Thymus (tissue), 11 donors: ENCODE results near the gene DCAF4. TPM values are rescaled to one million over a fixed set of nuclear protein-coding genes. Genes with fewer than 3 reads are reported as not detected.
"Not testable (repeated sequence)": the region's sequence is repeated elsewhere in the genome, so short reads cannot be mapped to it uniquely, and the experiment has no call there.

Experiments
- DNase-seq, 9 donors: peaks; one replicate each; pipeline ENCODE4 v3.0.0-alpha.2; 2013; ENCODE audit warnings: low spot score in 9 of 9, low read depth in 6 of 9, missing footprints in 1 of 9
- H3K27ac ChIP-seq, 2 donors: one replicate each; pipeline ENCODE4 v1.5.1; 2013; ENCODE audit warnings: control low read depth in 1 of 2, low read depth in 1 of 2, low read length in 1 of 2, mild to moderate bottlenecking in 1 of 2, moderate library complexity in 1 of 2
- H3K27me3 ChIP-seq, 2 donors: one replicate each; pipeline ENCODE4 v1.5.1; 2013; ENCODE audit warnings: low read length in 1 of 2; ENCODE audit not compliant: control insufficient read depth in 2 of 2, insufficient read depth in 1 of 2
- H3K36me3 ChIP-seq, 2 donors: one replicate each; pipeline ENCODE4 v1.5.1; 2013; ENCODE audit warnings: low read length in 1 of 2, mild to moderate bottlenecking in 1 of 2, moderate library complexity in 1 of 2; ENCODE audit not compliant: control insufficient read depth in 2 of 2, insufficient read depth in 2 of 2
- H3K4me1 ChIP-seq, 2 donors: one replicate each; pipeline ENCODE4 v1.5.1; 2013; ENCODE audit warnings: low read length in 2 of 2; ENCODE audit not compliant: control insufficient read depth in 2 of 2, insufficient read depth in 2 of 2
- H3K4me3 ChIP-seq, 2 donors: one replicate each; pipeline ENCODE4 v1.5.1; 2013; ENCODE audit warnings: low read length in 2 of 2, control low read depth in 1 of 2, mild to moderate bottlenecking in 1 of 2
- H3K9me3 ChIP-seq, 2 donors: one replicate each; pipeline ENCODE4 v1.5.1; 2013; ENCODE audit warnings: low read length in 1 of 2, mild to moderate bottlenecking in 1 of 2; ENCODE audit not compliant: control insufficient read depth in 2 of 2, insufficient read depth in 1 of 2
- WGBS: extraction: QIAGEN DNeasy Blood & Tissue Kit; methylation state at CpG from one replicate; pipeline ENCODE4 v1.1.7; 2013; 5-methylcytosine and 5-hydroxymethylcytosine counted together
- polyA plus RNA-seq: library from polyadenylated mRNA; stranded (reverse); fragments of 200-250 nt; gene quantifications from one replicate; pipeline ENCODE4 v1.2.3, GENCODE V29; 2013
- total RNA-seq: library from RNA; stranded (reverse); fragments of 120-200 nt; gene quantifications from one replicate; pipeline ENCODE4 v1.2.4, GENCODE V29; 2013
- donor health status: healthy.

DCAF4 gene
- total and polyA plus RNA-seq, 2 donors: 7.7 to 10.7 TPM

GRCh38 chr14:72952171-72952570, 25.9 kb downstream of the DCAF4 start:
- Histone ChIP-seq H3K4me3 (no peak overlapping the region), H3K27ac (no peak overlapping the region), H3K27me3 (no peaks in the 10 kb centered on the region), H3K36me3 (peaks cover 7 to 19% of the 10 kb centered on the region in 2 donors), H3K4me1 (no peaks in the 10 kb centered on the region), H3K9me3 (no peaks in the 10 kb centered on the region)
- WGBS: 97% methylated on average over 3 of the region's 3 CpGs
- DNase-seq: no peak

DNA sequence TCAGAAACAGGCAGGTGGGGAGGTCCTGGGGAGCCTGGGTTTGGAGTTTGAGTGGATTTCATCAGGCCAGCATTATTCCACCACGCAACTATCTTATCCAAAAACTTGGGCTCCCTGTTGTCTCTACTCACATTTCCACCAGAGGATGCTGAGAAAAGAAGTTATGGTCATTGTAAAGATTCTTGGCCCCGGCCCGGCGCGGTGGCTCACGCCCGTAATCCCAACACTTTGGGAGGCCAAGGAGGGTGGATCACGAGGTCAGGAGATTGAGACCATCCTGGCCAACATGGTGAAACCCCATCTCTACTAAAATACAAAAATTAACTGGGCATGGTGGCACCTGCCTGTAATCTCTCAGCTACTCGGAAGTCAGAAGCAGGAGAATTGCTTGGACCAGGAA, 30.5 kb downstream of the DCAF4 start:
- not testable (repeated sequence) for H3K27me3 ChIP-seq, H3K9me3 ChIP-seq, H3K4me3 ChIP-seq, H3K27ac ChIP-seq, H3K4me1 ChIP-seq, DNase-seq
- 94% methylated on average over 9 of the region's 9 CpGs for WGBS
- H3K36me3 ChIP-seq: peaks cover 17 to 18% of the 10 kb centered on the region in 2 donors

- Histone ChIP-seq H3K36me3 (peaks cover 16 to 17% of the 10 kb centered on the region in 2 donors), H3K4me3 (no peak overlapping the region), H3K27ac (no peak overlapping the region), H3K27me3 (no peaks in the 10 kb centered on the region), H3K4me1 (no peaks in the 10 kb centered on the region), H3K9me3 (no peaks in the 10 kb centered on the region)
- WGBS: over 99% methylated on average over 3 of the region's 3 CpGs
- no peak for DNase-seq
Observed at GRCh38 chr14:72957213-72957612, 30.9 kb downstream of the DCAF4 start.

GRCh38 chr14:72958548-72958947, 32.3 kb downstream of the DCAF4 start:
- Histone ChIP-seq H3K36me3 (peaks cover 16 to 17% of the 10 kb centered on the region in 2 donors), H3K4me1 (no peaks in the 10 kb centered on the region)
- WGBS: 97% methylated on average over 15 of the region's 15 CpGs

GRCh38 chr14:72961016-72961415, 34.8 kb downstream of the DCAF4 start:
- not testable (repeated sequence) for H3K9me3 ChIP-seq, H3K4me3 ChIP-seq, DNase-seq, H3K27ac ChIP-seq, H3K4me1 ChIP-seq, H3K27me3 ChIP-seq
- 97% methylated on average over 4 of the region's 4 CpGs for WGBS
- peaks cover 12 to 15% of the 10 kb centered on the region in 2 donors for H3K36me3 ChIP-seq

More at GRCh38 chr14:72958548-72958947, 32.3 kb downstream of the DCAF4 start:
- no peak for DNase-seq
- Histone ChIP-seq H3K27me3 (no peaks in the 10 kb centered on the region), H3K4me3 (no peak overlapping the region), H3K27ac (no peak overlapping the region), H3K9me3 (no peaks in the 10 kb centered on the region)

GRCh38 chr14:72961579-72962335, 35.5 kb downstream of the DCAF4 start:
- Histone ChIP-seq H3K4me3 (no peak overlapping the region), H3K36me3 (peaks cover 9 to 12% of the 10 kb centered on the region in 2 donors), H3K27me3 (no peaks in the 10 kb centered on the region), H3K4me1 (no peaks in the 10 kb centered on the region), H3K27ac (no peak overlapping the region), H3K9me3 (no peaks in the 10 kb centered on the region)
- 90% methylated on average over 10 of the region's 10 CpGs for WGBS
- no peak for DNase-seq

DNA sequence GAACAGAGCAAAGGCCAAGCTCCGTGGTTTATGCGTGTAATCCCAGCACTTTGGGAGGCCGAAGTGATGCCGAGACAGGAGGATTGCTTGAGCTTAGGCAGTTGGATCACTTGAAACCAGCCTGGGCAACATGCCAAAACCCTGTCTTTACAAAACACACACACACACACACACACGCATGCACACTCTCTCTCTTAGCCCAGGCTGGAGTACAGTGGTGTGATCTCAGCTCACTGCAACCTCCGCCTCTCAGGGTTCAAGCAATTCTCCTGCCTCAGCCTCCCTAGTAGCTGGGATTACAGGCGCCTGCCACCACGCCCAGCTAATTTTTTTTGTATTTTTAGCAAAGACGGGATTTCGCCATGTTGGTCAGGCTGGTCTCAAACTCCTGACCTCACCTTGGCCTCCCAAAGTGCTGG, 36.1 kb downstream of the DCAF4 start:
- H3K4me3 ChIP-seq, H3K4me1 ChIP-seq, H3K9me3 ChIP-seq, H3K27ac ChIP-seq, DNase-seq, H3K27me3 ChIP-seq: not testable (repeated sequence)
- H3K36me3 ChIP-seq: peaks cover 9 to 12% of the 10 kb centered on the region in 2 donors
- WGBS: 88% methylated on average over 10 of the region's 10 CpGs

- Histone ChIP-seq H3K27ac (no peak overlapping the region), H3K27me3 (no peaks in the 10 kb centered on the region), H3K36me3 (peaks cover 9 to 12% of the 10 kb centered on the region in 2 donors), H3K4me1 (no peaks in the 10 kb centered on the region), H3K9me3 (no peaks in the 10 kb centered on the region), H3K4me3 (no peak overlapping the region)
- 96% methylated on average over 6 of the region's 6 CpGs for WGBS
- no peak for DNase-seq
Observed at GRCh38 chr14:72962829-72963312, 36.6 kb downstream of the DCAF4 start.

DNA sequence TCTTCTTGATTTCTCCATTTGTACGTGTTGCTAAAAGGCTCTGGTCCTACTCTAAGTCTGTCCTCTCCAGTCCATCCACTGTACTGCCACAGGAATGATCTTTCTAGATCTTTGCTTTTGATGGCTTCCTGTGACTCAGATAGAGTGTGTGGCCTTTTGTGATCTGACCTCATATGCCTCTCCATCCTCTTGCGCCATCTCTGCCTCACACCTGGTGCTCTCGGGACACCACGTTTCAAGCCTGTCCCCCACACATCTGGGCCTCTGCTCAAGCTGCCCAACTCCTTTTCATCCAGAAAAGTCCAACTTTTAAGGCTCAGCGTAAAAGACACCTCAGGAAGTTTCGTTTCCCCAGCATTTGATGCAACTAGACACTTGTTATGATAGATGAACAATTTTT, 39.0 kb downstream of the DCAF4 start:
- H3K4me3 ChIP-seq: no peak overlapping the region
- H3K36me3 ChIP-seq: peaks cover 11 to 16% of the 10 kb centered on the region in 2 donors
- no peaks in the 10 kb centered on the region for H3K27me3 ChIP-seq
- 94% methylated on average over 6 of the region's 6 CpGs for WGBS
- no peak overlapping the region for H3K27ac ChIP-seq
- H3K9me3 ChIP-seq: no peaks in the 10 kb centered on the region
- no peak for DNase-seq
- H3K4me1 ChIP-seq: no peaks in the 10 kb centered on the region
